ENCODE measurements around the gene MYH16. TPM values are rescaled to one million over a fixed set of nuclear protein-coding genes. Genes with fewer than 3 reads are reported as not detected.
"Not testable (repeated sequence)": the region's sequence is repeated elsewhere in the genome, so short reads cannot be mapped to it uniquely, and the experiment has no call there.

MYH16 gene
- total RNA-seq, 1 donor from 2014 or later = 0.09 TPM

DNA sequence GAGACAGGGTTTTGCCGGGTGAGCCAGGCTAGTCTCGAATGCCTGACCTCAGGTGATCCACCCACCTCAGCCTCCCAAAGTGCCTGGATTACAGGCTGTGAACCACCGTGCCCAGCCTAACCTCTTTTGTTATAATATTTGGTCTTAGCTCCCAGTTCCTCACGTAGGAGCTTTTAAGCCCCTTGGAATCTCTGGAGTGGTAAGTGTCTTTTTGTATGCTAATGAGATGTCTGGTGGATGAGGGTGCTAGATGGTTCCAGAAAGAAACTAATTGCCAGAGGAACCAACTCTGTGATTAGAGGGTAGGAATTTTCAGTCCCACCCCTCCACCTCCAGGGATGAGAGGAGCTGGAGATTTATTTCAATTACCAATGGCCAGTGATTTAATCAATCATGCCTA lies 47.7 kb downstream of the MYH16 start:
- TF ChIP-seq, protein P1, sequence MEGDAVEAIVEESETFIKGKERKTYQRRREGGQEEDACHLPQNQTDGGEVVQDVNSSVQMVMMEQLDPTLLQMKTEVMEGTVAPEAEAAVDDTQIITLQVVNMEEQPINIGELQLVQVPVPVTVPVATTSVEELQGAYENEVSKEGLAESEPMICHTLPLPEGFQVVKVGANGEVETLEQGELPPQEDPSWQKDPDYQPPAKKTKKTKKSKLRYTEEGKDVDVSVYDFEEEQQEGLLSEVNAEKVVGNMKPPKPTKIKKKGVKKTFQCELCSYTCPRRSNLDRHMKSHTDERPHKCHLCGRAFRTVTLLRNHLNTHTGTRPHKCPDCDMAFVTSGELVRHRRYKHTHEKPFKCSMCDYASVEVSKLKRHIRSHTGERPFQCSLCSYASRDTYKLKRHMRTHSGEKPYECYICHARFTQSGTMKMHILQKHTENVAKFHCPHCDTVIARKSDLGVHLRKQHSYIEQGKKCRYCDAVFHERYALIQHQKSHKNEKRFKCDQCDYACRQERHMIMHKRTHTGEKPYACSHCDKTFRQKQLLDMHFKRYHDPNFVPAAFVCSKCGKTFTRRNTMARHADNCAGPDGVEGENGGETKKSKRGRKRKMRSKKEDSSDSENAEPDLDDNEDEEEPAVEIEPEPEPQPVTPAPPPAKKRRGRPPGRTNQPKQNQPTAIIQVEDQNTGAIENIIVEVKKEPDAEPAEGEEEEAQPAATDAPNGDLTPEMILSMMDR (IDR thresholded peaks at IDR 0.05; ENCODE audit: unreplicated experiment) = no peak
- no peak overlapping the region for H3K27ac Mint-ChIP-seq
- H3K4me1 Mint-ChIP-seq = peaks cover 2% of the 10 kb centered on the region
- H3K4me3 Mint-ChIP-seq = no peak overlapping the region
- no peaks in the 10 kb centered on the region for H3K27me3 Mint-ChIP-seq (ENCODE audit: low read depth)
- no peak for DNase-seq (ENCODE audit: low spot score in 2 of 2, unreplicated experiment in 2 of 2)
- H3K9me3 Mint-ChIP-seq = no peaks in the 10 kb centered on the region
- H3K36me3 Mint-ChIP-seq = no peaks in the 10 kb centered on the region

DNA sequence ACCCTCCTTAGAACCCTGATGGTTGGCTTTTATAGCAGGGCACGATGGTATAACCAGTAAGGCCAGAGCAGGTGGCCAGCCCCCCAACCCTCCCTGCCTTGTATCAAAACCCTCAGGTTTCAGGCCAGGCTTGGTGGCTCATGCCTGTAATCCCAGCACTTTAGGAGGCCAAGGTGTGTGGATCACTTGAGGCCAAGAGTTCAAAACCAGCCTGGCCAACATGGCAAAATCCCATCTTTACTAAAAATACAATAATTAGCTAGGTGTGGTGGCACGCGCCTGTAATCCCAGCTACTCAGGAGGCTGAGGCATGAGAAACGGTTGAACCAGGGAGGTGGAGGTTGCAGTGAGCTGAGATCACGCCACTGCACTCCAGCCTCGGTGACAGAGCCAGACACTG lies 50.0 kb downstream of the MYH16 start:
- not testable (repeated sequence) for H3K27me3 Mint-ChIP-seq (ENCODE audit: low read depth); H3K27ac Mint-ChIP-seq; H3K36me3 Mint-ChIP-seq; DNase-seq (ENCODE audit: low spot score in 2 of 2, unreplicated experiment in 2 of 2); H3K9me3 Mint-ChIP-seq; H3K4me3 Mint-ChIP-seq
- H3K4me1 Mint-ChIP-seq = peaks cover 12% of the 10 kb centered on the region

DNA sequence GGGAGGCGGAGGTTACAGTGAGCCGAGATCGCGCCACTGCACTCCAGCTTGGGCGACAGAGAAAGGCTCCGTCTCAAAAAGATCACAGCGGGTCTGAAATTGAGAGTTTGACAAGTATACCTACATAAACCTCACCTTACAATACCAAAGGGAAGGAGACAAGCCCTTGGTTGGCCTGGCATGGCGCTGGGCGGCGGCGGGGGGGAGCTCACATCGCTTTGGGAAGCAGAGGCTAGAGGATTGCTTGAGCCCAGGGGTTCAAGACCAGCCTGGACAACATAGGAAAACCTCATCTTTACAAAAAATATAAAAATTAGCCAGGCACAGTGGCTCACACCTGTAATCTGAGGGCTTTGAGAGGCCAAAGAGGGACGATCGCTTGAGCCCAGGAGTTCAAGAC lies 51.9 kb downstream of the MYH16 start:
- TF ChIP-seq, protein P1 (IDR thresholded peaks at IDR 0.05; ENCODE audit: unreplicated experiment) = no peak
- H3K27ac Mint-ChIP-seq = no peak overlapping the region
- H3K9me3 Mint-ChIP-seq = no peaks in the 10 kb centered on the region
- no peaks in the 10 kb centered on the region for H3K27me3 Mint-ChIP-seq (ENCODE audit: low read depth)
- H3K36me3 Mint-ChIP-seq = no peaks in the 10 kb centered on the region
- peaks cover 15% of the 10 kb centered on the region for H3K4me1 Mint-ChIP-seq
- no peak for DNase-seq (ENCODE audit: low spot score in 2 of 2, unreplicated experiment in 2 of 2)
- H3K4me3 Mint-ChIP-seq = peak overlapping the region; percentile 78

DNA sequence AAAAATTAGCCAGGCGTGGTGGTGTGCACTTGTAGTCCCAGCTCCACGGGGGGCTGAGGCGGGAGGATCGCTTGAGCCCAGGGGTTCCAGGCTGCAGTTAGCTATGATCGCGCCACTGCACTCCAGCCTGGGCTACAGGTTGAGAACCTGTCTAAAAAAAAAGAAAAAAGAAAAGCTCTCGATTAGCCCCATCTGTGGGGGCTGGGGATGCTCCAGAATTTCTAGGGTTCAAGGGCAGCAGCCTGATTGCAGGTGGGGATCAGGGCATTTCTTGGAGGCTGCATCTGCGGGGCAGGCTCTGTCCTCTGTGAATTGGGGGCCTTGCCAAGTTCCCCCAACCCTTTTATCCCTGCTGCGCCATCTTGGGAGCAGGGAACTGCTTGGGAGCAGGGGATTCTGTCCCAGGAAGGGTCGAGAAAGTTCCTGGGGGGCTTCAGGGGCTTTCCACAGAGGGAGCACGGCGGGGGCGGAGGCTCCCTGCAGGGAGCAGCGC lies 52.4 kb downstream of the MYH16 start:
- Mint-ChIP-seq H3K4me3 (peak overlapping the region; percentile 78), H3K4me1 (peaks cover 15% of the 10 kb centered on the region), H3K36me3 (no peaks in the 10 kb centered on the region), H3K9me3 (no peaks in the 10 kb centered on the region), H3K27ac (peak overlapping the region; percentile 53), H3K27me3 (ENCODE audit: low read depth) (no peaks in the 10 kb centered on the region)
- no peak for DNase-seq (ENCODE audit: low spot score in 2 of 2, unreplicated experiment in 2 of 2)
- TF ChIP-seq, protein P1 (IDR thresholded peaks at IDR 0.05; ENCODE audit: unreplicated experiment) = no peak

DNA sequence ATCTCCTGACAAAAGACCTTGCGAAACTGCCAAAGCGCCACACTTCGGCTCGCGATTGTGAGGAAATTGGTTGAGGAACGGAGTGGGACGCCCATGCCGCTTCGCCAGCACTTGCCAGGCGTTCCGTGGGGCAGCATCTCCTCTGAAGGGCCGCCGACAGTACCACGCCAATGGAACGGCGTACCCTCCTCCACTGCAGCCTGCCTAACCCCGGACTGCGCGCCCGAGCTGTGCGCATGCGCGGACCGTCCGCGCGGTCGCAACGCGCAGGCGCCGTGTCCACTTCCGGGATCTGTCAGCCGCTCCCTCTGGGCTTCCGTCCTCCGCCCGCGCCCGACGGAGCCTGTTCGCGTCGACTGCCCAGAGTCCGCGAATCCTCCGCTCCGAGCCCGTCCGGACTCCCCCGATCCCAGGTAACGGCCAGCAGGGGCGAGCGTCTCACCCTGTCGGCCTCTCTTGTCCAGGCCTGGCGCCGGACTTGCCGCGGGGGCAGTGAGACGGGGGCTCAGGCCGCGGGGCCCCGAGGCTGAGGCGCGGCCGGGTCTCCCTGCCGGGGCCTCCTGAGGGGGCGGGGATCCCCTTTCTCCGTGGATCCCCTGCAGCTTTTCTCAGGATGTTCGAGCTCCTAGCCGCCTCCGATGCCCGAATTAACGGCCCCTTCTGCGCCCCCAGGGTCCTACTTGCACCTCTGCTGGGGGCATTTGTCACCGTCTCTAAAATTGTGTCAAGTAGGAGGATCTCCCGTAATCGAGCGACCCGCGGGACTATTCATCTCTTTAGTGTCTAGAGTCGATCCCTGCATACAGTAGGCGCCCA lies 53.2 kb downstream of the MYH16 start, which contains the start of gene ARPC1A:
ARPC1A (plus strand) TSS at position 307 of the 816 bp plus-strand sequence. CDS start 7,456 bp downstream, outside the sequence.
- peak; percentile 88 to 97 for DNase-seq (ENCODE audit: low spot score in 2 of 2, unreplicated experiment in 2 of 2)
- H3K27me3 Mint-ChIP-seq (ENCODE audit: low read depth) = no peaks in the 10 kb centered on the region
- peak within 1 kb of the TSS; percentile 60 for H3K27ac Mint-ChIP-seq
- peak within 1 kb of the TSS; percentile 78 for H3K4me3 Mint-ChIP-seq
- TF ChIP-seq, protein P1 (IDR thresholded peaks at IDR 0.05; ENCODE audit: unreplicated experiment) = no peak
- no peaks in the 10 kb centered on the region for H3K9me3 Mint-ChIP-seq
- peaks cover 20% of the 10 kb centered on the region for H3K4me1 Mint-ChIP-seq
- H3K36me3 Mint-ChIP-seq = no peaks in the 10 kb centered on the region

DNA sequence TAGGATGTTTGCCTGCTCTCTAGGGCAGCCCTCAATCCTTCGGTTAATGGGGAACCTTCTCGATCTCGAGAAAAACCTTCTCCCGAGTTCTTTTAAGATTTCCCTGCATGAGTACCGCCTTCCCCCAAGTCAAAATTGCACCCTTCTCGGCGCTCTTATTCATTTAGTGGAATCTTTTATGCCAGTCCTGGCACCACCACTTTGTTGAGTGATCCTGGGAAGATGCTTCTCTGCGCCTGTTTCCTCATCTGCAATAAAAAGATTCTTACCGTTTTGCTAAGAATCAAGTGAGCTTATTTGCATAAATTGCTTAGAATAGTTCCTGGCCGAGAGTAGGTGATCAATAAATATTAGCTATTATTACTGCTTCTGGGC lies 53.8 kb downstream of the MYH16 start:
- TF ChIP-seq, protein P1 (IDR thresholded peaks at IDR 0.05; ENCODE audit: unreplicated experiment) = no peak
- peaks cover 20% of the 10 kb centered on the region for H3K4me1 Mint-ChIP-seq
- H3K4me3 Mint-ChIP-seq = peak overlapping the region; percentile 78
- H3K36me3 Mint-ChIP-seq = no peaks in the 10 kb centered on the region
- peak overlapping the region; percentile 60 for H3K27ac Mint-ChIP-seq
- H3K9me3 Mint-ChIP-seq = no peaks in the 10 kb centered on the region
- H3K27me3 Mint-ChIP-seq (ENCODE audit: low read depth) = no peaks in the 10 kb centered on the region
- no peak for DNase-seq (ENCODE audit: low spot score in 2 of 2, unreplicated experiment in 2 of 2)

DNA sequence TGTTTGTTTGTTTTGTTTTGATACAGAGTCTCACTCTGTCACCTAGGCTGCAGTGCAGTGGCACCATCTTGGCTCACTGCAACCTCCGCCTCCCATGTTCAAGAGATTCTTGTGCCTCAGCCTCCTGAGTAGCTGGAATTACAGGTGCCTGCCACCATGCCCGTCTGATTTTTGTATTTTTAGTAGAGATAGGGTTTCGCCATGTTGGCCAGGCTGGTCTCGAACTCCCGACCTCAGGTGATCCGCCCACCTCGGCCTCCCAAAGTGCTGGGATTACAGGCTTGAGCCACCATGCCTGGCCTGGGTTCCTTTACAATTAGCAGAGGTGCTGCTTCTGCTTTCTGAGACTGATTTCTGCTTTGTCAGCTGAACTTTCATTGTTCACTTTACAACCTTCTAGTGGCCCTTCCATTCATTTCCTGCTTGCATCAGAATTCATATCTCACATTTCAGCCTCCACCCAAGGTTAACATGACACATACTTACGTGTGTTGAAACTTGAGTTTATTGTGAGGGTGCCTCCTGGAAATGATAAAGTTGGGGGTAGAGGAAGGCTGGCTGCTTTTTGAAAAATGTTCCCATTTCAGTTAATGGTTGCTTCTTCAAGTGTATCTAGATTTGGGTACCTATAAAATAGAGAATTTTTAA lies 57.8 kb downstream of the MYH16 start:
- H3K27me3 Mint-ChIP-seq (ENCODE audit: low read depth); H3K4me3 Mint-ChIP-seq; H3K9me3 Mint-ChIP-seq; H3K36me3 Mint-ChIP-seq; H3K27ac Mint-ChIP-seq; DNase-seq (ENCODE audit: low spot score in 2 of 2, unreplicated experiment in 2 of 2): not testable (repeated sequence)
- H3K4me1 Mint-ChIP-seq = peaks cover 18% of the 10 kb centered on the region

Data from mesothelial cell of epicardium (in vitro differentiated cells).